GM21367 (cell line): ENCODE measurements around the gene CAPN10.
A peak's percentile ranks its signal among the peaks of the same experiment; 100 is the strongest.

Experiments used
- ATAC-seq: cut with Tn5 transposase; IDR thresholded peaks from one replicate; pipeline ENCODE4 v1.9.1; 2021; ENCODE audit not compliant: unreplicated experiment

The CAPN10 gene

GRCh38 chr2:240573516-240574385, 12.8 kb upstream of the CAPN10 start:
- no peak for ATAC-seq

GRCh38 chr2:240574386-240575100, 12.0 kb upstream of the CAPN10 start:
- no peak for ATAC-seq

GRCh38 chr2:240575101-240575965, 11.2 kb upstream of the CAPN10 start:
- no peak for ATAC-seq

GRCh38 chr2:240576036-240576435, 10.5 kb upstream of the CAPN10 start:
- ATAC-seq = no peak

GRCh38 chr2:240576436-240577205, 9.9 kb upstream of the CAPN10 start:
- no peak for ATAC-seq

- ATAC-seq = no peak
Measured at GRCh38 chr2:240577281-240578109, 9.0 kb upstream of the CAPN10 start.

GRCh38 chr2:240578110-240578450, 8.5 kb upstream of the CAPN10 start:
- ATAC-seq = no peak

GRCh38 chr2:240578488-240578887, 8.0 kb upstream of the CAPN10 start:
- no peak for ATAC-seq

- ATAC-seq = no peak
Measured at GRCh38 chr2:240579071-240579762, 7.3 kb upstream of the CAPN10 start.

- no peak for ATAC-seq
Measured at GRCh38 chr2:240579771-240580614, 6.5 kb upstream of the CAPN10 start.

- no peak for ATAC-seq
Measured at GRCh38 chr2:240581811-240582210, 4.7 kb upstream of the CAPN10 start.

- no peak for ATAC-seq
Measured at GRCh38 chr2:240582781-240583180, 3.8 kb upstream of the CAPN10 start.

GRCh38 chr2:240583774-240584173, 2.8 kb upstream of the CAPN10 start:
- ATAC-seq = no peak

- ATAC-seq = peak; percentile 60
Measured at GRCh38 chr2:240584486-240585031, 2.0 kb upstream of the CAPN10 start.

GRCh38 chr2:240585101-240585500, 1.4 kb upstream of the CAPN10 start:
- ATAC-seq = peak; percentile 18

- ATAC-seq = no peak
Measured at GRCh38 chr2:240585681-240586197, 795 bp upstream of the CAPN10 start.

- ATAC-seq = no peak
Measured at GRCh38 chr2:240586919-240587800, 626 bp downstream of the CAPN10 start.
